Fibroblast of lung (primary cell): ENCODE data around the gene FEZ2. TPM values are rescaled to one million over a fixed set of nuclear protein-coding genes. Genes with fewer than 3 reads are reported as not detected.

Experiments used
- DNase-seq, 2 donors: peaks; one replicate each; pipeline versions ENCODE4 v3.0.0 to v3.0.0-alpha.2; 2010; ENCODE audit warnings: low read depth in 2 of 2
- H2AFZ ChIP-seq: 2 replicates; pipeline ENCODE4 v1.5.1; 2012; ENCODE audit warnings: low read length, control low read depth, inconsistent platforms
- H3K27ac ChIP-seq: 2 replicates; pipeline ENCODE4 v1.5.1; 2011; ENCODE audit warnings: low read length, control low read depth; ENCODE audit not compliant: insufficient read depth
- H3K27me3 ChIP-seq: 2 replicates; pipeline ENCODE4 v1.5.1; 2011; ENCODE audit warnings: mild to moderate bottlenecking, low read length; ENCODE audit not compliant: control insufficient read depth, insufficient read depth
- H3K36me3 ChIP-seq: 2 replicates; pipeline ENCODE4 v1.5.1; 2011; ENCODE audit warnings: low read length; ENCODE audit not compliant: control insufficient read depth, insufficient read depth
- H3K4me1 ChIP-seq: 2 replicates; pipeline ENCODE4 v1.5.1; 2011; ENCODE audit warnings: low read length; ENCODE audit not compliant: control insufficient read depth, insufficient read depth; ENCODE audit errors: extremely low read depth
- H3K4me2 ChIP-seq: 2 replicates; pipeline ENCODE4 v1.5.1; 2011; ENCODE audit warnings: low read length, control low read depth; ENCODE audit not compliant: insufficient read depth; ENCODE audit errors: extremely low read depth
- H3K4me3 ChIP-seq, 4 experiments: fragments of 200-600 bp in 1 of 4; sonication (generic) in 1 of 4; replicated peaks in 1 of 4; 2 replicates each; pipeline ENCODE4 v1.5.1; 2011 to 2016; ENCODE audit warnings: low read length in 4 of 4, low read depth in 3 of 4, mild to moderate bottlenecking in 3 of 4, control low read depth in 2 of 4, inconsistent platforms in 1 of 4, mixed read lengths in 1 of 4; ENCODE audit not compliant: insufficient read depth in 1 of 4; ENCODE audit errors: control extremely low read depth in 1 of 4
- H3K79me2 ChIP-seq: 2 replicates; pipeline ENCODE4 v1.5.1; 2012; ENCODE audit warnings: mild to moderate bottlenecking, low read length, inconsistent platforms; ENCODE audit not compliant: control insufficient read depth, insufficient read depth
- H3K9ac ChIP-seq: 2 replicates; pipeline ENCODE4 v1.5.1; 2011; ENCODE audit warnings: mild to moderate bottlenecking, low read length, control low read depth; ENCODE audit not compliant: insufficient read depth
- H3K9me3 ChIP-seq: 2 replicates; pipeline ENCODE4 v1.5.1; 2012; ENCODE audit warnings: low read depth, low read length; ENCODE audit not compliant: control insufficient read depth, insufficient read depth
- H4K20me1 ChIP-seq: 2 replicates; pipeline ENCODE4 v1.5.1; 2011; ENCODE audit warnings: low read length; ENCODE audit not compliant: control insufficient read depth, insufficient read depth; ENCODE audit errors: extremely low read depth
- CTCF ChIP-seq, 2 donors: IDR thresholded peaks in 1 of 2; conservative IDR thresholded peaks in 1 of 2; 1 replicate in 1 of 2; 2 replicates in 1 of 2; pipeline ENCODE4 v1.5.1; 2011 to 2012; ENCODE audit warnings: low read length in 2 of 2, control low read depth in 1 of 2, inconsistent platforms in 1 of 2, low read depth in 1 of 2, mild to moderate bottlenecking in 1 of 2
- EZH2 ChIP-seq: IDR thresholded peaks from 2 replicates; pipeline ENCODE4 v1.5.1; 2012; ENCODE audit warnings: low read length, control low read depth, mild to moderate bottlenecking; ENCODE audit errors: missing control alignments
- polyA plus RNA-seq, 2 donors: library from polyadenylated mRNA; depleted of rRNA in 1 of 2; stranded (reverse) in 1 of 2; unstranded in 1 of 2; fragments of >200 nt; gene quantifications; 2 replicates each; pipeline ENCODE4 v1.2.1, GENCODE V29; 2011 to 2012; ENCODE audit warnings: missing spikeins in 1 of 2
- total RNA-seq: library from RNA; depleted of rRNA; stranded (reverse); fragments of >200 nt; gene quantifications from 2 replicates; pipeline ENCODE4 v1.2.1, GENCODE V29; 2014

FEZ2 gene
- total and polyA plus RNA-seq, 2 donors (not counting 1 experiment from before 2014, with no cell fraction given) = 64.7 to 86.9 TPM

- Histone ChIP-seq H3K4me2 (no peak overlapping the region), H3K27ac (no peak overlapping the region), H3K79me2 (peaks cover 2% of the 10 kb centered on the region), H3K36me3 (peaks cover 33% of the 10 kb centered on the region), H3K4me1 (peaks cover 10% of the 10 kb centered on the region), H4K20me1 (no peaks in the 10 kb centered on the region), H3K9me3 (no peaks in the 10 kb centered on the region), H3K4me3 (no peak overlapping the region), H2AFZ (no peak overlapping the region), H3K27me3 (no peaks in the 10 kb centered on the region), H3K9ac (no peak overlapping the region)
- no peak for DNase-seq
- TF ChIP-seq EZH2 (no peak), CTCF (conservative IDR thresholded peaks at IDR 0.05 in 1 of 2, IDR thresholded peaks at IDR 0.05 in 1 of 2; ENCODE audit: low read depth in 1 of 2, low read length in 2 of 2) (no peak)
These were observed 61.2 kb downstream of the FEZ2 start for GRCh38 chr2:36536776-36537175.

GRCh38 chr2:36535099-36535498, 62.9 kb downstream of the FEZ2 start:
- no peak overlapping the region for H3K4me3 ChIP-seq
- no peak for TF ChIP-seq CTCF (conservative IDR thresholded peaks at IDR 0.05 in 1 of 2, IDR thresholded peaks at IDR 0.05 in 1 of 2; ENCODE audit: low read depth in 1 of 2, low read length in 2 of 2)
- no peak for TF ChIP-seq EZH2

GRCh38 chr2:36534275-36534799, 63.6 kb downstream of the FEZ2 start:
- Histone ChIP-seq H3K4me3 (no peak overlapping the region), H3K27me3 (no peaks in the 10 kb centered on the region), H3K4me1 (peaks cover 8% of the 10 kb centered on the region), H3K79me2 (peaks cover 2% of the 10 kb centered on the region), H2AFZ (no peak overlapping the region), H3K27ac (no peak overlapping the region), H3K4me2 (no peak overlapping the region), H3K9me3 (no peaks in the 10 kb centered on the region), H3K36me3 (peaks cover 29% of the 10 kb centered on the region), H4K20me1 (no peaks in the 10 kb centered on the region), H3K9ac (no peak overlapping the region)
- TF ChIP-seq CTCF (conservative IDR thresholded peaks at IDR 0.05 in 1 of 2, IDR thresholded peaks at IDR 0.05 in 1 of 2; ENCODE audit: low read depth in 1 of 2, low read length in 2 of 2) (no peak), EZH2 (no peak)
- DNase-seq = no peak

More at GRCh38 chr2:36535099-36535498, 62.9 kb downstream of the FEZ2 start:
- H2AFZ ChIP-seq = no peak overlapping the region
- peaks cover 31% of the 10 kb centered on the region for H3K36me3 ChIP-seq
- H3K27ac ChIP-seq = no peak overlapping the region
- DNase-seq = no peak
- H3K9me3 ChIP-seq = no peaks in the 10 kb centered on the region
- H3K79me2 ChIP-seq = peaks cover 2% of the 10 kb centered on the region
- H3K9ac ChIP-seq = no peak overlapping the region
- peaks cover 12% of the 10 kb centered on the region for H3K4me1 ChIP-seq
- H3K27me3 ChIP-seq = no peaks in the 10 kb centered on the region
- H3K4me2 ChIP-seq = no peak overlapping the region
- no peaks in the 10 kb centered on the region for H4K20me1 ChIP-seq
